Omental fat pad (tissue), 4 donors: Measurements from ENCODE around the gene FUT9. TPM values are rescaled to one million over a fixed set of nuclear protein-coding genes. Genes with fewer than 3 reads are reported as not detected.

Experiments used
- ATAC-seq: fragments of 150-250 bp; one replicate; pipeline ENCODE4 v1.9.1; 2016; ENCODE audit warnings: mild to moderate bottlenecking, moderate library complexity; ENCODE audit not compliant: low FRiP score
- DNase-seq: peaks from one replicate; pipeline ENCODE4 v3.0.0-alpha.2; 2019; ENCODE audit warnings: low spot score
- CTCF ChIP-seq, 3 donors: fragments of 450-650 bp; IDR thresholded peaks; one replicate each; pipeline ENCODE4 v1.5.1; 2016 to 2017; ENCODE audit warnings: antibody characterized with exemption in 3 of 3, mild to moderate bottlenecking in 3 of 3, moderate library complexity in 2 of 3
- total RNA-seq, 4 donors: library from RNA; depleted of rRNA; stranded (reverse); fragments of >200 nt; gene quantifications; one replicate each; pipeline ENCODE4 v1.1.0, GENCODE V29; 2016

The FUT9 gene
- total RNA-seq, 4 donors from 2014 or later: not detected

- TF ChIP-seq CTCF (IDR thresholded peaks at IDR 0.05): no peak
- ATAC-seq: no peak
- DNase-seq: no peak
Observed at GRCh38 chr6:96016334-96017069, 728 bp downstream of the FUT9 start.

GRCh38 chr6:96017070-96017359 is 1.2 kb downstream of the FUT9 start:
- TF ChIP-seq CTCF (IDR thresholded peaks at IDR 0.05): no peak
- ATAC-seq: no peak

GRCh38 chr6:96022225-96022624 is 6.5 kb downstream of the FUT9 start:
- no peak for DNase-seq
- ATAC-seq: no peak
- TF ChIP-seq CTCF (IDR thresholded peaks at IDR 0.05): no peak

More at GRCh38 chr6:96017070-96017359, 1.2 kb downstream of the FUT9 start:
- DNase-seq: no peak

- no peak for TF ChIP-seq CTCF (IDR thresholded peaks at IDR 0.05)
- DNase-seq: no peak
- no peak for ATAC-seq
Observed at GRCh38 chr6:96032661-96033060, 16.9 kb downstream of the FUT9 start.

GRCh38 chr6:96051555-96051954 is 35.8 kb downstream of the FUT9 start:
- no peak for ATAC-seq
- DNase-seq: no peak
- no peak for TF ChIP-seq CTCF (IDR thresholded peaks at IDR 0.05)

- ATAC-seq: no peak
- no peak for TF ChIP-seq CTCF (IDR thresholded peaks at IDR 0.05)
- no peak for DNase-seq
Observed at GRCh38 chr6:96058082-96058481, 42.3 kb downstream of the FUT9 start.

- TF ChIP-seq CTCF (IDR thresholded peaks at IDR 0.05): no peak
- DNase-seq (no peak), ATAC-seq (peak; percentile 66)
Observed at GRCh38 chr6:96059586-96059985, 43.8 kb downstream of the FUT9 start.
